ENCODE results near the gene CARHSP1. TPM values are rescaled to one million over a fixed set of nuclear protein-coding genes. Genes with fewer than 3 reads are reported as not detected.
"Not testable (repeated sequence)": the region's sequence is repeated elsewhere in the genome, so short reads cannot be mapped to it uniquely, and the experiment has no call there.

The CARHSP1 gene
- total RNA-seq, 1 experiment from 2014 or later = 79.7 TPM

- no peak overlapping the region for H3K4me2 ChIP-seq (ENCODE audit: low read length)
- H3K4me3 ChIP-seq (replicated peaks in 1 of 2; ENCODE audit: low read depth in 1 of 2, low read length in 2 of 2) = no peak overlapping the region
- ChIA-PET POLR2A (interaction anchor here (0.6 to 1.2 kb wide), 3 partner anchors 9 to 1088 kb away, joined by 3 to 5 read pairs (median 3); no protein-coding TSS in a partner anchor), CTCF (interaction anchor here (1.2 kb wide), 1 partner anchor 9 kb away, joined by 5 read pairs; no protein-coding TSS in a partner anchor), RAD21 (ENCODE audit: low non-redundant PET in 1 of 2, low total read pairs in 2 of 2, uncharacterized antibody in 2 of 2, unreplicated experiment in 2 of 2) (no interaction called here)
- TF ChIP-seq CTCF (IDR thresholded peaks at IDR 0.05 in 2 of 3, conservative IDR thresholded peaks at IDR 0.05 in 1 of 3; ENCODE audit: borderline replicate concordance in 1 of 3, insufficient read depth in 1 of 3, low read depth in 2 of 3, low read length in 2 of 3) (no peak), TCF7L2 (IDR thresholded peaks at IDR 0.05; ENCODE audit: borderline replicate concordance, extremely low read depth, insufficient read depth, insufficient read length) (no peak), POLR2A (IDR thresholded peaks at IDR 0.05; ENCODE audit: borderline replicate concordance, extremely low read depth, insufficient read depth, insufficient read length) (no peak)
- no peak overlapping the region for H3K27ac ChIP-seq (ENCODE audit: low read depth, low read length)
- H3K36me3 ChIP-seq (ENCODE audit: control insufficient read depth in 1 of 2, insufficient read depth in 2 of 2, low read length in 2 of 2) = no peaks in the 10 kb centered on the region
- H3K27me3 ChIP-seq (ENCODE audit: insufficient read depth, low read length) = no peaks in the 10 kb centered on the region
- no peak overlapping the region for H2AFZ ChIP-seq (ENCODE audit: low read depth, low read length, poor library complexity, severe bottlenecking)
- H3K9me3 ChIP-seq (ENCODE audit: control insufficient read depth in 1 of 2, insufficient read depth in 1 of 2, low read depth in 1 of 2, low read length in 2 of 2) = no peaks in the 10 kb centered on the region
- no peaks in the 10 kb centered on the region for H3K9me2 ChIP-seq (ENCODE audit: insufficient read depth)
- DNase-seq (ENCODE audit: low read depth, low spot score) (no peak), ATAC-seq (no peak)
- H3K79me2 ChIP-seq (ENCODE audit: insufficient read depth, low read length) = no peaks in the 10 kb centered on the region
- peaks cover 27 to 38% of the 10 kb centered on the region in 2 experiments for H3K4me1 ChIP-seq (ENCODE audit: control insufficient read depth in 1 of 2, insufficient read depth in 2 of 2, low read length in 2 of 2)
- H3K9ac ChIP-seq (ENCODE audit: low read length) = no peak overlapping the region
- no TSS peak for BruUV-seq (replicated peaks)
- H4K20me1 ChIP-seq (ENCODE audit: insufficient read depth) = no peaks in the 10 kb centered on the region
- intact Hi-C loops (cut with micrococcal nuclease) = no loop called here
Observed at GRCh38 chr16:8874388-8874787, 5.6 kb upstream of the CARHSP1 start.

GRCh38 chr16:8873866-8874195 lies 5.0 kb upstream of the CARHSP1 start:
- ATAC-seq; H3K36me3 ChIP-seq (ENCODE audit: control insufficient read depth in 1 of 2, insufficient read depth in 2 of 2, low read length in 2 of 2); H4K20me1 ChIP-seq (ENCODE audit: insufficient read depth); H3K9me2 ChIP-seq (ENCODE audit: insufficient read depth); H3K27ac ChIP-seq (ENCODE audit: low read depth, low read length); H3K9me3 ChIP-seq (ENCODE audit: control insufficient read depth in 1 of 2, insufficient read depth in 1 of 2, low read depth in 1 of 2, low read length in 2 of 2); H3K4me3 ChIP-seq (replicated peaks in 1 of 2; ENCODE audit: low read depth in 1 of 2, low read length in 2 of 2); H3K9ac ChIP-seq (ENCODE audit: low read length); H3K27me3 ChIP-seq (ENCODE audit: insufficient read depth, low read length); H2AFZ ChIP-seq (ENCODE audit: low read depth, low read length, poor library complexity, severe bottlenecking); H3K4me2 ChIP-seq (ENCODE audit: low read length); intact Hi-C loops (cut with micrococcal nuclease); DNase-seq (ENCODE audit: low read depth, low spot score); H3K79me2 ChIP-seq (ENCODE audit: insufficient read depth, low read length); RAD21 ChIA-PET (ENCODE audit: low non-redundant PET in 1 of 2, low total read pairs in 2 of 2, uncharacterized antibody in 2 of 2, unreplicated experiment in 2 of 2); BruUV-seq (replicated peaks): not testable (repeated sequence)
- POLR2A ChIA-PET = interaction anchor here (0.6 to 1.2 kb wide), 3 partner anchors 9 to 1087 kb away, joined by 3 to 5 read pairs (median 3); no protein-coding TSS in a partner anchor
- peaks cover 30 to 36% of the 10 kb centered on the region in 2 experiments for H3K4me1 ChIP-seq (ENCODE audit: control insufficient read depth in 1 of 2, insufficient read depth in 2 of 2, low read length in 2 of 2)
- CTCF ChIA-PET = interaction anchor here (1.0 to 1.2 kb wide), 2 partner anchors 9 to 261 kb away, joined by 3 to 5 read pairs; no protein-coding TSS in a partner anchor
